ENCODE data around the gene GMPPA.

GMPPA gene

DNA sequence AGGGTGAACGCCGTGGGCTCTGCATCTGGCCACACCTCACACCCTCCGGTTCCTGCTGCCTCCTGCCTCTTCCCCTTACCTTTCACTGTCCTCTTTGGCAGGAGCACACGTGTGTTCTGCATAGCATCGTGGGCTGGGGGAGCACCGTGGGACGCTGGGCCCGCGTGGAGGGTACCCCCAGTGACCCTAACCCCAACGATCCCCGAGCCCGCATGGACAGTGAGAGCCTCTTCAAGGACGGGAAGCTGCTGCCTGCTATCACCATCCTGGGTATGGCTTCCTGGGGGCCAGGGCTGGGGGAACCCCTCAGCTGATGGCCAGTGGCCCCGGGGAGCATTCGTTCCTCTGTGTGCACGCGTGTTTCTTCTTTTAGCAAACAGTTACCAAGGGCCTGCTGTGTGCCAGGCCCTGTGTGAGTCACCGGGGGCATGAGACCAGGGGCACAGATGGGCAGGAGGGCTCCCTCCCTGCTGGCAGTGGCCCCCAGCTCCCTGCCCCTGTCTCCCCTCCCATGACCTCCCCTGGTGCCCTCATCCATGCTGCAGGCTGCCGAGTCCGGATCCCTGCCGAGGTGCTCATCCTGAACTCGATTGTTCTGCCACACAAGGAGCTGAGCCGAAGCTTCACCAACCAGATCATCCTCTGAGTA lies 7.6 kb downstream of the GMPPA start:
- no peak for DNase-seq (ENCODE audit: low read depth)
- TF ChIP-seq, protein P1, sequence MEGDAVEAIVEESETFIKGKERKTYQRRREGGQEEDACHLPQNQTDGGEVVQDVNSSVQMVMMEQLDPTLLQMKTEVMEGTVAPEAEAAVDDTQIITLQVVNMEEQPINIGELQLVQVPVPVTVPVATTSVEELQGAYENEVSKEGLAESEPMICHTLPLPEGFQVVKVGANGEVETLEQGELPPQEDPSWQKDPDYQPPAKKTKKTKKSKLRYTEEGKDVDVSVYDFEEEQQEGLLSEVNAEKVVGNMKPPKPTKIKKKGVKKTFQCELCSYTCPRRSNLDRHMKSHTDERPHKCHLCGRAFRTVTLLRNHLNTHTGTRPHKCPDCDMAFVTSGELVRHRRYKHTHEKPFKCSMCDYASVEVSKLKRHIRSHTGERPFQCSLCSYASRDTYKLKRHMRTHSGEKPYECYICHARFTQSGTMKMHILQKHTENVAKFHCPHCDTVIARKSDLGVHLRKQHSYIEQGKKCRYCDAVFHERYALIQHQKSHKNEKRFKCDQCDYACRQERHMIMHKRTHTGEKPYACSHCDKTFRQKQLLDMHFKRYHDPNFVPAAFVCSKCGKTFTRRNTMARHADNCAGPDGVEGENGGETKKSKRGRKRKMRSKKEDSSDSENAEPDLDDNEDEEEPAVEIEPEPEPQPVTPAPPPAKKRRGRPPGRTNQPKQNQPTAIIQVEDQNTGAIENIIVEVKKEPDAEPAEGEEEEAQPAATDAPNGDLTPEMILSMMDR (IDR thresholded peaks at IDR 0.05; ENCODE audit: control insufficient read depth, extremely low read depth, insufficient read depth): no peak
- no peak overlapping the region for H3K4me3 ChIP-seq (ENCODE audit: low read depth, low read length)

DNA sequence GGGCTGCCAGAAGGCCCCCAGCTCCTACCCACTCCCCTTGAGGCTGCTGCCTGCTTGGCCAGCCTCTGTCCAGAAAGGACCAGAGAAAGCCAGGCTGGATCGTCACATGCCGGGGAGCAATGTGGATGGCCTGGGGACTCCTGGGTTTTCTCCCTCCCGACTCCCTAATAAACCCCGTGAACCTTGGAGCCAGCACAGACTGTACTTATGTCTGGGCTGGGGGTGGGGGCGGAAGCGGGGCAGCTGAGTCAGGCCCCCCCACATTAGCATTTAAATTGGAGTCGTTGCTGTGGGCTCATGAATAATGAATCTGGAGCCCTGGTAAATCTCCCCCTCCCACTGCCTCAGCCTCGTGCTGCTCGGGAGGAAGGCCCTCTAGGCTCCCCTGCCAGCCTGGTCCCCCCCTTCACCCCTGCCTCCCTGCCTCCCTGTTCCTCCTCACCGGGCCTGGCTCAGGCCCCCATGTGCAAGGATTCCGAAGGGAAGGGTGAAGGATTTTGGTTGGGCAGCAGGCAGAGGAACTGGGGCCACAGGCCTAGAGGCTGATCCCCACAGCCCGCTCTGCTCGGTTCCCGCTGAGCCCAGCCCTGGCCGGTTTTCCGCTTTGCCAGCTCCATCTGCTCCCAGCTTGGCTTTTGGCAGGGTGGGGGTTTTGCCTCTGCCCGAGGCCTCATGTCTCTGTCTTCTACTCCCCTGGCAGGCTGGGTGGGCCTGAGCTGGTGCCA lies 8.3 kb downstream of the GMPPA start:
- TF ChIP-seq, protein P1 (IDR thresholded peaks at IDR 0.05; ENCODE audit: control insufficient read depth, extremely low read depth, insufficient read depth): no peak
- H3K4me3 ChIP-seq (ENCODE audit: low read depth, low read length): no peak overlapping the region
- no peak for DNase-seq (ENCODE audit: low read depth)

DNA sequence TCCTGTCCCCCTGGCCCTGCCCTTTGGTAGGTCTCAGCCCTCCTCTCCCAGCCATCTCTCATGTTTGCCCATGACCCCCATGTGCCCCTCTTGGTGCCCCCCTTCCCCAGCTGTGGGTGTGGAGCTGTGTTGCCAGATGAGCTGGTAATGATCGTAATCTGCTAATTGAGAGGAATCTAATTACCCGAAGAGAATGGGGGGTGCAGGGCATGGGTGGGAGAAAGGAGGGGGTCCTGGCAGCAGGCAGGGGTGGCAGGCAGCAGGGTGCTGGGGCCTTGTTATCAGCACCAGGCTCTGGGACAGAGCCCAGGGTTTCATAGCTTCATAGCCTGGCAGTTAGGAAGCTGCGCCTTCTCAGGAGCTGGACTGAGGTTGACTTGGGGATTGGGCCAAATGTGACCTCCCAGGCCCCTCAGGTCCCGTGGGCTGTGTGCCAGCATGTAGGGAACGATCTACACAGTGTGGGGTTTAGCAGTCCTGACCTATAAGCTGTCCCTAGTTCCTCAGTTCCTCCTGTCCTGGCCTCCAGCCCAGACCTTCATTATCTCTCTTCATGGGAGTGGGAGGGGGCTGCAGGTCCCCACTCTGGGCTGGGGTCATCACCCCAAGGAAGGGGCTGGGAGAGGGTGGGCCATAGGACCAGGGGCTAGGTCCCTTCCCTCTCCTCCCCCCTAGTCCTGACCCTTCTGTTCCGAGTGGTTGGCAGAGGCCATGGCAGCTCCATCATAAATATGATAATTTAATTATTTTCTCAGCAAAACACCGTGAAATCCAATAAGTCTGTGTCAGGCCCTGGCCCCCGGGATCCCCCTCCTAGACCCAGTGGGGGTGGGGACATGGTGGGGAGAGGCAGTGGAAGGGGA lies 9.1 kb downstream of the GMPPA start:
- DNase-seq (ENCODE audit: low read depth): no peak
- no peak overlapping the region for H3K4me3 ChIP-seq (ENCODE audit: low read depth, low read length)
- TF ChIP-seq, protein P1 (IDR thresholded peaks at IDR 0.05; ENCODE audit: control insufficient read depth, extremely low read depth, insufficient read depth): no peak

DNA sequence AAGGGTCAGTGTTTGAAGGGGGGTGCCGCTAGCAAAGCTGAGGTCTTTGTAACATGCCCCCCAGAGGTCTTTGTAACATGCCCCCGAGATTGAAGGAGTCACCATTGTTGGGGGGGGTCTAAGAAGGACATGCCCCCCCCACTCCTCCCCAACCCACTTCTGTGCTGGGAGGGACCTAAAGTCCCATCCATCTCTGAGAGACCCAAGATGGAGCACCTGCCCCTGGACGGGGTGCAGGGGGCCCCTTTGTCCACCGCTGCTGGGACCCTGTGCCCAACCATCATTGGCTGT lies 9.7 kb downstream of the GMPPA start:
- no peak for DNase-seq (ENCODE audit: low read depth)
- H3K4me3 ChIP-seq (ENCODE audit: low read depth, low read length): no peak overlapping the region
- TF ChIP-seq, protein P1 (IDR thresholded peaks at IDR 0.05; ENCODE audit: control insufficient read depth, extremely low read depth, insufficient read depth): no peak

DNA sequence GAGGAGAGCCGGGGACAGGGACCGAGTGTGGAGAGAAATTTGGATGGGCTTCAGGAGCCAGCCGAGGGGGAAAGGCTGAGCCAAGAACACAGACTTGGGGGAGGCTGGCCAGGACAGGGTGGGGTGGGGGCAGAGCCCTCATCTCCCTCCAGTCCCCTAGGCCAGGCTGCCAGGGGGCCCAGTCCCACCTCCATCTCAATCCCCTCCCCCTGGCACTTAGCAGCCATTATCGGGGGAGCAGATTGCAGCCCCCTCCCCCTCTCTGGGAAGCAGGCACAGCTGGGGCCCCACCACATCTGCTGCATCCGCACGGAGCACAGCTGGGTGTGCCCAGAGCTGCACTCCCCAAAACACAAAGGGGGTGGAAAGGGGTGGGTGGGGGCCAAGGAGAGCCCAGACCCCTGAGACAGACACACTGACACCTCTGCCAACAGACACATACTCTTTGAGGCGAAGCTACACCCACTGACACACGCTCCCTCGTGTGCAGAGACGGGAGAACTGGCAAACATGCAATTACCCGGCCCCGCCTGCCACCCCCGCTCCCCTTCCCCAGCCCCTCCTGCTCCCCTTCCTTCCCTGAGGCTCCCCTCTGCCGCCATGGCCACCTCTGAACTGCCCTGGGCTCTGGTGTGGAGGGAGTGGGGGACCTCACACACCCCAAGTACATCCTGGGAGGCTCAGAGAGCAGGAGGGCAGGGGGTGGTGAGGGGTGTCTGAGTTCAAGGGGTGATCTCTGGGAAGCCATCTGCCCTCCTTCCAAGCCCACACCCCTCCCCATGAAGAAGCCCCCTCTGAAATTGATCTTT lies 10.5 kb downstream of the GMPPA start:
- no peak for DNase-seq (ENCODE audit: low read depth)
- H3K4me3 ChIP-seq (ENCODE audit: low read depth, low read length): no peak overlapping the region
- TF ChIP-seq, protein P1 (IDR thresholded peaks at IDR 0.05; ENCODE audit: control insufficient read depth, extremely low read depth, insufficient read depth): no peak

DNA sequence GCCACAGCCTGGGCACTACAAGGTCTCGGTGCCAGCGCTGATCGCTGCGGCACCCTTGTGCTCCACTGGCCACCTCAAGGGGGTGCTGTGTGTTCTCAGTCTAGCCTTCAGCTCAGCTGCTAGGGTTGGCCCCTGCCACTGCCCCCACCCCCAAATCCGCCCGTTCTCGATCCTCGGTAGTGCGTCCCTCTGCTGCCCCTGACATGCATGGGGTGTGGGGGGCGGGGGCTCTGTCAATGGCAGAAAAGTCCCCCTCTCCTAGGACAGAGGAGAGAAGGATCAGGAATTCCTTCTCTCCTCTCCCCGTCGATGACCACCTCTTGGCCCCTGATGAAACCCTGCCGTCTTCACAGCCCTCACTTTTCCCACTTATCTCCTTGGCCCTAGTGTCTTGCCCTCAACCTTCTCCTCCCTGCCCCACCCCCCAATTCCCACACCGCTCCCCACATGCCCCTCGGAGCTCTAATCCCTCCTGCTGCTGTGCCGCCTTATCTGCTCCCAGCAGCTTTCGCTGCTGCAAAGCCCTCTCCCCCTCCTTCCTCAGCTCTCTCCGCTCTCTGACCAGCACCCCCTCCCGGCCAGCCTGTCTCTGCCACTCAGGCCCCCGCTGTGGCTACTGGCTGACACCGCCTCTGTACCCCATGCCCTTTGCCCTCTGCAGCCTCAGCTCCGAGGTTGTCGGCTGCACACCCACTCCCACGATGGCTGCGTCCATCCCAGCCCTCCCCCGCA lies 11.3 kb downstream of the GMPPA start:
- TF ChIP-seq, protein P1 (IDR thresholded peaks at IDR 0.05; ENCODE audit: control insufficient read depth, extremely low read depth, insufficient read depth): peak; percentile 78
- DNase-seq (ENCODE audit: low read depth): no peak
- H3K4me3 ChIP-seq (ENCODE audit: low read depth, low read length): no peak overlapping the region

Measured in LNCaP clone FGC (cell line).